HFF-Myc (cell line): ENCODE results near the gene GMFB.
A peak's percentile ranks its signal among the peaks of the same experiment; 100 is the strongest.

ENCODE experiments used
- DNase-seq: peaks from one replicate; pipeline ENCODE4 v3.0.0-alpha.2; 2011; ENCODE audit warnings: low read depth; ENCODE audit errors: extremely low read depth
- H3K4me3 ChIP-seq: replicated peaks from 2 replicates; pipeline ENCODE4 v1.5.1; 2011; ENCODE audit warnings: low read depth, mild to moderate bottlenecking, control low read depth, low read length
- TF ChIP-seq, protein P1 (sequence below): IDR thresholded peaks from 2 replicates; pipeline ENCODE4 v1.5.1; 2012; ENCODE audit warnings: mild to moderate bottlenecking, low read depth, low read length, control low read depth; ENCODE audit errors: missing control alignments

Gene GMFB

GRCh38 chr14:54532111-54533012, 43.6 kb upstream of the GMFB start:
- no peak for DNase-seq
- no peak overlapping the region for H3K4me3 ChIP-seq
- TF ChIP-seq, protein P1, sequence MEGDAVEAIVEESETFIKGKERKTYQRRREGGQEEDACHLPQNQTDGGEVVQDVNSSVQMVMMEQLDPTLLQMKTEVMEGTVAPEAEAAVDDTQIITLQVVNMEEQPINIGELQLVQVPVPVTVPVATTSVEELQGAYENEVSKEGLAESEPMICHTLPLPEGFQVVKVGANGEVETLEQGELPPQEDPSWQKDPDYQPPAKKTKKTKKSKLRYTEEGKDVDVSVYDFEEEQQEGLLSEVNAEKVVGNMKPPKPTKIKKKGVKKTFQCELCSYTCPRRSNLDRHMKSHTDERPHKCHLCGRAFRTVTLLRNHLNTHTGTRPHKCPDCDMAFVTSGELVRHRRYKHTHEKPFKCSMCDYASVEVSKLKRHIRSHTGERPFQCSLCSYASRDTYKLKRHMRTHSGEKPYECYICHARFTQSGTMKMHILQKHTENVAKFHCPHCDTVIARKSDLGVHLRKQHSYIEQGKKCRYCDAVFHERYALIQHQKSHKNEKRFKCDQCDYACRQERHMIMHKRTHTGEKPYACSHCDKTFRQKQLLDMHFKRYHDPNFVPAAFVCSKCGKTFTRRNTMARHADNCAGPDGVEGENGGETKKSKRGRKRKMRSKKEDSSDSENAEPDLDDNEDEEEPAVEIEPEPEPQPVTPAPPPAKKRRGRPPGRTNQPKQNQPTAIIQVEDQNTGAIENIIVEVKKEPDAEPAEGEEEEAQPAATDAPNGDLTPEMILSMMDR = no peak

GRCh38 chr14:54529811-54530210, 41.0 kb upstream of the GMFB start:
- TF ChIP-seq, protein P1 = no peak
- peak; percentile 36 for DNase-seq
- H3K4me3 ChIP-seq = no peak overlapping the region

- H3K4me3 ChIP-seq = no peak overlapping the region
- no peak for DNase-seq
- TF ChIP-seq, protein P1 = no peak
Observed at GRCh38 chr14:54528973-54529372, 40.2 kb upstream of the GMFB start.

GRCh38 chr14:54524410-54524809, 35.6 kb upstream of the GMFB start:
- TF ChIP-seq, protein P1 = no peak
- no peak for DNase-seq
- no peak overlapping the region for H3K4me3 ChIP-seq

DNA sequence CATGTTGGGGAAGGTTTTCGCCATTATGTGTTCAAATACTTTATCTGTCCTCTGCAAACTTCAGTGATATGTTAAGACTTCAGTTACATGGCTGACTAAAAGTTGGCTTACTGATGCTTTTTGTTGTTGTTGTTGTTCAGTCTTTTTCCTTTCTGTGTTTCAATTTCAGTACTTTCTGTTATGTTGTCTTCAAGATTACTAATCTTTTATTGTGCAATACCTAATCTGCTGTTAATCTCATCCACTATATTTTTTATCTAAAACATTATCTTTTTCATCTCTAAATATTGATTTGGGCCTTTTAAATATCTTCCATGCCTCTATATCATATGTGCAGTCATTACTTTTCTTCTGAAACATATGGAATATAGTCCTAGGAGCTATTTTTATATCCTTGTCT, 27.9 kb upstream of the GMFB start:
- TF ChIP-seq, protein P1 = no peak
- H3K4me3 ChIP-seq = no peak overlapping the region
- no peak for DNase-seq

DNA sequence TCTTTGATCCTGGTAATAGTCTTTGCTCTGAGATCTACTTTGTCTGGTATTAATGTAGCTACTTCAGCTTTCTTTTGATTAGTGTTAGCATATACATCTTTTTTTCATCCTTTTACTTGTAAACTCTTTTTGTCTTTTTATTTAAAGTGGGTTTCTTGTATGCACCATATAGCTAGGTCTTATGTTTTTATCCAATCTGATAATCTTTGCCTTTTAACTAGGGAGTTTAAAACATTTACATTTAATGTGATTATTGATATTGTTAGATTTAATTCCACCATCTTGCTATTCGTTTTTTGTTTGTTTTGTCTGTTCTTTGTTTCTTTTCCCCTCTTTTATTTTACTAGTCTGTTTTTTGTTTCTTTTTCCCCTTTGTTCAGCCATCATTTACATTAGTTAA, 26.9 kb upstream of the GMFB start:
- no peak overlapping the region for H3K4me3 ChIP-seq
- TF ChIP-seq, protein P1 = no peak
- DNase-seq = no peak
